Prostate gland (tissue), 2 donors: ENCODE results near the gene ERRFI1. TPM values are rescaled to one million over a fixed set of nuclear protein-coding genes. Genes with fewer than 3 reads are reported as not detected.
A peak's percentile ranks its signal among the peaks of the same experiment; 100 is the strongest.

ENCODE experiments used
- DNase-seq: peaks from one replicate; pipeline ENCODE4 v3.0.0-alpha.2; 2019; ENCODE audit warnings: low spot score
- H3K27ac ChIP-seq, 2 donors: fragments of 200-600 bp; sonication (generic); 2 replicates each; pipeline ENCODE4 v1.5.1; 2017 to 2019
- H3K27me3 ChIP-seq: fragments of 200-600 bp; sonication (generic); replicated peaks from 2 replicates; pipeline ENCODE4 v1.5.1; 2019; ENCODE audit not compliant: insufficient read depth
- H3K36me3 ChIP-seq, 2 donors: fragments of 200-600 bp; sonication (generic); 1 replicate in 1 of 2; 2 replicates in 1 of 2; pipeline versions ENCODE4 v1.5.1 to v1.8.1; 2017 to 2019
- H3K4me1 ChIP-seq: fragments of 200-600 bp; sonication (generic); replicated peaks from 2 replicates; pipeline ENCODE4 v1.5.1; 2019
- H3K4me3 ChIP-seq, 2 donors: fragments of 200-600 bp; sonication (generic); 2 replicates each; pipeline ENCODE4 v1.5.1; 2017 to 2019
- H3K9me3 ChIP-seq: fragments of 200-600 bp; sonication (generic); 2 replicates; pipeline ENCODE4 v1.5.1; 2017
- CTCF ChIP-seq, 4 experiments: fragments of 200-600 bp in 2 of 4; fragments of 450-650 bp in 2 of 4; sonication (generic) in 2 of 4; IDR thresholded peaks; 1 replicate in 3 of 4; 2 replicates in 1 of 4; pipeline ENCODE4 v1.5.1; 2016 to 2019; ENCODE audit warnings: antibody characterized with exemption in 4 of 4, mild to moderate bottlenecking in 2 of 4, moderate library complexity in 2 of 4
- POLR2A ChIP-seq: fragments of 450-650 bp; IDR thresholded peaks from one replicate; pipeline ENCODE4 v1.6.1; 2016; ENCODE audit warnings: antibody characterized with exemption, mild to moderate bottlenecking
- POLR2AphosphoS5 ChIP-seq: sonication (generic); formaldehyde crosslinking; IDR thresholded peaks from one replicate; pipeline ENCODE4 v1.6.1; 2017; ENCODE audit warnings: antibody characterized with exemption
- WGBS: methylation state at CpG from one replicate; pipeline ENCODE4 v1.1.5; 2018; 5-methylcytosine and 5-hydroxymethylcytosine counted together
- intact Hi-C: fragments of 100-400 bp; cut with DNase I; formaldehyde crosslinking; loops from one replicate; pipeline ENCODE4 v1.14.2; 2022
- total RNA-seq, 2 donors: library from RNA; depleted of rRNA; stranded (reverse); fragments of >200 nt; gene quantifications; one replicate each; pipeline ENCODE4 v1.1.0, GENCODE V29; 2016

ERRFI1 gene
- total RNA-seq, 2 donors from 2014 or later, result 58.1 to 60.4 TPM

- intact Hi-C loops, result no loop called here
- Histone ChIP-seq H3K27ac (peak overlapping the region; percentile 41 to 58), H3K4me3 (no peak overlapping the region), H3K9me3 (no peaks in the 10 kb centered on the region), H3K4me1 (no peaks in the 10 kb centered on the region), H3K27me3 (no peaks in the 10 kb centered on the region), H3K36me3 (no peaks in the 10 kb centered on the region)
- TF ChIP-seq POLR2AphosphoS5 (peak; percentile 90), POLR2A (no peak), CTCF (IDR thresholded peaks at IDR 0.05) (no peak)
- WGBS, result 91% methylated on average over 1 of the region's 1 CpG
- DNase-seq, result peak; percentile 92
Observed at GRCh38 chr1:8040586-8040985, 14.5 kb upstream of the ERRFI1 start.

GRCh38 chr1:8039071-8039470 is 13.0 kb upstream of the ERRFI1 start:
- Histone ChIP-seq H3K4me3 (no peak overlapping the region), H3K27ac (no peak overlapping the region), H3K4me1 (no peaks in the 10 kb centered on the region), H3K27me3 (no peaks in the 10 kb centered on the region), H3K9me3 (no peaks in the 10 kb centered on the region), H3K36me3 (no peaks in the 10 kb centered on the region)
- no peak for DNase-seq
- TF ChIP-seq POLR2AphosphoS5, result no peak
- no peak for TF ChIP-seq CTCF (IDR thresholded peaks at IDR 0.05)
- 65% methylated on average over 2 of the region's 2 CpGs for WGBS
- intact Hi-C loops, result no loop called here

GRCh38 chr1:8035289-8035688 is 9.2 kb upstream of the ERRFI1 start:
- no peaks in the 10 kb centered on the region for H3K36me3 ChIP-seq
- no peaks in the 10 kb centered on the region for H3K27me3 ChIP-seq
- no peak for TF ChIP-seq POLR2A
- TF ChIP-seq POLR2AphosphoS5, result no peak
- TF ChIP-seq CTCF (IDR thresholded peaks at IDR 0.05), result no peak
- no peak for DNase-seq
- intact Hi-C loops, result no loop called here
- H3K9me3 ChIP-seq, result no peaks in the 10 kb centered on the region
- 97% methylated on average over 4 of the region's 4 CpGs for WGBS
- no peak overlapping the region for H3K27ac ChIP-seq
- no peak overlapping the region for H3K4me3 ChIP-seq
- H3K4me1 ChIP-seq, result no peaks in the 10 kb centered on the region

GRCh38 chr1:8033322-8033721 is 7.2 kb upstream of the ERRFI1 start:
- Histone ChIP-seq H3K4me1 (no peaks in the 10 kb centered on the region), H3K4me3 (no peak overlapping the region), H3K27me3 (no peaks in the 10 kb centered on the region), H3K27ac (no peak overlapping the region), H3K36me3 (no peaks in the 10 kb centered on the region), H3K9me3 (no peaks in the 10 kb centered on the region)
- intact Hi-C loops, result loop anchor here (5.0 kb wide), 3 partner anchors 44 to 204 kb away; no protein-coding TSS in a partner anchor
- no peak for TF ChIP-seq CTCF (IDR thresholded peaks at IDR 0.05)
- TF ChIP-seq POLR2AphosphoS5, result no peak
- no peak for TF ChIP-seq POLR2A
- 83% methylated on average over 6 of the region's 6 CpGs for WGBS
- DNase-seq, result no peak

- 88% methylated on average over 3 of the region's 3 CpGs for WGBS
- H3K4me3 ChIP-seq, result no peak overlapping the region
- H3K4me1 ChIP-seq, result peaks cover 5% of the 10 kb centered on the region
- H3K27me3 ChIP-seq, result no peaks in the 10 kb centered on the region
- no peaks in the 10 kb centered on the region for H3K9me3 ChIP-seq
- no peak for DNase-seq
- H3K27ac ChIP-seq, result no peak overlapping the region
- TF ChIP-seq POLR2AphosphoS5 (no peak), POLR2A (no peak), CTCF (IDR thresholded peaks at IDR 0.05) (no peak)
- intact Hi-C loops, result loop anchor here (5.0 kb wide), 3 partner anchors 45 to 205 kb away; no protein-coding TSS in a partner anchor
- H3K36me3 ChIP-seq, result no peaks in the 10 kb centered on the region
Observed at GRCh38 chr1:8032366-8032910, 6.3 kb upstream of the ERRFI1 start.
